Heart right ventricle (tissue), 16 donors: ENCODE results near the gene BICDL1. TPM values are rescaled to one million over a fixed set of nuclear protein-coding genes. Genes with fewer than 3 reads are reported as not detected.

Experiments used
- ATAC-seq, 8 donors: fragments of 200-7000 bp; cut with Tn5 transposase; one replicate each; pipeline ENCODE4 v1.9.1; 2020; ENCODE audit warnings: mild to moderate bottlenecking in 8 of 8, moderate library complexity in 8 of 8, moderate number of reproducible peaks in 1 of 8
- DNase-seq, 2 donors: peaks; one replicate each; pipeline ENCODE4 v3.0.0-alpha.2; 2020
- H3K27ac ChIP-seq, 10 donors: fragments of 200-600 bp; sonication (generic) in 2 of 10; one replicate each; pipeline versions ENCODE4 v1.5.0 to v1.8.0; 2020 to 2022; ENCODE audit warnings: mild to moderate bottlenecking in 3 of 10
- H3K27me3 ChIP-seq, 7 donors: fragments of 200-600 bp; one replicate each; pipeline ENCODE4 v1.8.0; 2021 to 2022; ENCODE audit warnings: mild to moderate bottlenecking in 2 of 7
- H3K36me3 ChIP-seq, 9 donors: fragments of 200-600 bp; sonication (generic) in 1 of 9; one replicate each; pipeline versions ENCODE4 v1.5.0 to v1.8.0; 2020 to 2022; ENCODE audit warnings: mild to moderate bottlenecking in 2 of 9
- H3K4me1 ChIP-seq, 9 donors: fragments of 200-600 bp; sonication (generic) in 1 of 9; one replicate each; pipeline versions ENCODE4 v1.5.0 to v1.8.0; 2020 to 2022; ENCODE audit warnings: mild to moderate bottlenecking in 4 of 9
- H3K4me3 ChIP-seq, 10 donors: fragments of 200-600 bp; sonication (generic) in 2 of 10; one replicate each; pipeline versions ENCODE4 v1.5.0 to v1.8.0; 2020 to 2022; ENCODE audit warnings: mild to moderate bottlenecking in 7 of 10, moderate library complexity in 2 of 10
- H3K9me3 ChIP-seq, 11 donors: fragments of 200-600 bp in 10 of 11; sonication (generic) in 2 of 11; one replicate each; pipeline versions ENCODE4 v1.5.0 to v1.8.0; 2013 to 2022; ENCODE audit warnings: mild to moderate bottlenecking in 2 of 11, control low read depth in 1 of 11, moderate library complexity in 1 of 11
- WGBS, 2 donors: extraction: QIAGEN DNeasy Blood & Tissue Kit; methylation state at CpG; one replicate each; pipeline ENCODE4 v1.1.7; 2013; ENCODE audit warnings: inconsistent platforms in 1 of 2; 5-methylcytosine and 5-hydroxymethylcytosine counted together
- intact Hi-C, 10 donors: fragments of 100-400 bp; cut with DNase I; formaldehyde crosslinking; loops; one replicate each; pipeline versions ENCODE4 v1.11.1 to v1.14.2; 2022
- polyA plus RNA-seq, 2 donors: library from polyadenylated mRNA; stranded (reverse); fragments of 200-250 nt; gene quantifications; one replicate each; pipeline ENCODE4 v1.2.3, GENCODE V29; 2013
- total RNA-seq, 10 donors: library from RNA; stranded (reverse); fragmentation: NEBNext Ultra II Directional in 3 of 10; extraction: Animal tissue kit (Norgen Biotek cat#: 25700) in 3 of 10; gene quantifications; one replicate each; pipeline versions ENCODE4 v1.2.1 to v1.2.4, GENCODE V29; 2021 to 2023
- TF ChIP-seq, protein P1 (sequence below), 9 donors: fragments of 200-600 bp; sonication (generic) in 2 of 9; IDR thresholded peaks; one replicate each; pipeline versions ENCODE4 v1.5.0 to v1.8.0; 2021 to 2022; ENCODE audit warnings: antibody characterized with exemption in 9 of 9, mild to moderate bottlenecking in 5 of 9, moderate library complexity in 1 of 9
- donor health status: Arrhythmogenic right ventricular cardiomyopathy.
- donor health status: ischemic (EF 13 %, LVEDD 7.1; RV severe dilation, severe dysfunction).
- donor health status: healthy with polysubstance abuse.
- donor health status: DM: no; HTN: yes; CAD: no.
- donor health status: DM: no; HTN: no; CAD: no.
- donor health status: ischemic (EF 25% LVEDD 6.9; RV normal size, moderate dysfunction).
- donor health status: ischemic (EF 25% LVEDD 5.7; RV mildly dilated, moderate dysfunction).
- donor health status: healthy.
- donor health status: DM: yes; HTN: yes; CAD: no.
- donor health status: Ischemic cardiomyopathy.
- donor health status: ischemic (EF 35%, LVEDD 5.7; RV mildly dilated, moderate dysfunction).
- donor health status: nonischemic (EF 11% LVEDD 7.7; RV severe dilation, severe dysfunction).
- donor health status: DM: yes; HTN: yes; CAD: no.
- donor health status: PGD.
- donor health status: ischemic (EF 29% LVEDD 5.4; RV normal size, mild dysfunction).
- donor health status: nonischemic (EF 23%, LVEDD 6.1; RV moderate dilation, normal function).

BICDL1 gene
- total and polyA plus RNA-seq, 12 donors: 0.10 to 1.5 (median 0.34) TPM; not detected in 2

- Histone ChIP-seq H3K27ac (peak overlapping the region in 8 of 10 donors; percentile 20 to 69 (median 38)), H3K4me3 (peak overlapping the region in 4 of 10 donors; percentile 3 to 22 (median 12)), H3K4me1 (peaks cover 11 to 49% (median 32%) of the 10 kb centered on the region in 9 donors), H3K9me3 (no peaks in the 10 kb centered on the region), H3K36me3 (peaks cover 5 to 97% (median 33%) of the 10 kb centered on the region in 9 donors), H3K27me3 (no peaks in the 10 kb centered on the region)
- no peak for DNase-seq
- WGBS, 2 donors: 38 to 43% methylated on average over 11 of the region's 11 CpGs
- intact Hi-C loops: no loop called here
- peak; percentile 14 to 59 (median 52) for ATAC-seq
- TF ChIP-seq, protein P1, sequence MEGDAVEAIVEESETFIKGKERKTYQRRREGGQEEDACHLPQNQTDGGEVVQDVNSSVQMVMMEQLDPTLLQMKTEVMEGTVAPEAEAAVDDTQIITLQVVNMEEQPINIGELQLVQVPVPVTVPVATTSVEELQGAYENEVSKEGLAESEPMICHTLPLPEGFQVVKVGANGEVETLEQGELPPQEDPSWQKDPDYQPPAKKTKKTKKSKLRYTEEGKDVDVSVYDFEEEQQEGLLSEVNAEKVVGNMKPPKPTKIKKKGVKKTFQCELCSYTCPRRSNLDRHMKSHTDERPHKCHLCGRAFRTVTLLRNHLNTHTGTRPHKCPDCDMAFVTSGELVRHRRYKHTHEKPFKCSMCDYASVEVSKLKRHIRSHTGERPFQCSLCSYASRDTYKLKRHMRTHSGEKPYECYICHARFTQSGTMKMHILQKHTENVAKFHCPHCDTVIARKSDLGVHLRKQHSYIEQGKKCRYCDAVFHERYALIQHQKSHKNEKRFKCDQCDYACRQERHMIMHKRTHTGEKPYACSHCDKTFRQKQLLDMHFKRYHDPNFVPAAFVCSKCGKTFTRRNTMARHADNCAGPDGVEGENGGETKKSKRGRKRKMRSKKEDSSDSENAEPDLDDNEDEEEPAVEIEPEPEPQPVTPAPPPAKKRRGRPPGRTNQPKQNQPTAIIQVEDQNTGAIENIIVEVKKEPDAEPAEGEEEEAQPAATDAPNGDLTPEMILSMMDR (IDR thresholded peaks at IDR 0.05): no peak
These were observed 112.1 kb downstream of the BICDL1 start for GRCh38 chr12:120101182-120101581.

DNA sequence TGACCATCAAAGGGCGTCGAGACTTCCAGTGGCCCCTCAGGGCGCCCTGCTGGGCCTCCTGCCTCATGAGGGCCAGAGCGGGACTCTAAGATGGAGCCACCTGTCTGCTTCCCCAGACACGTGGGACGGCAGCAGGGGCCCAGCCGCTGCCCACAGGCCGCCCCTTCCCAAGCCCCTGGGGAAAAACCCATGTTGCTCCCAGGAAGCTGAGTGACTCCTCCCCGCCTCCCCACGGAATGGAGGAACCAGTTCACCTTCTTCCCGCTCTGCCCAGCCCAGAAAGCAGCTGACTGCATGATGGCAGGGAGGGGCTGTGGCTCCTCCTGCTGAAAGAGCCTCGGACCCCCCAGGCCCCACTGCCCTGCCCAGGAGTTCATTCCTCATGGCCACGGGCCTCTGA, 112.6 kb downstream of the BICDL1 start:
- peak in 1 of 8 donors; percentile 6 for ATAC-seq
- Histone ChIP-seq H3K4me1 (peaks cover 11 to 45% (median 32%) of the 10 kb centered on the region in 9 donors), H3K27me3 (no peaks in the 10 kb centered on the region), H3K27ac (peak overlapping the region in 8 of 10 donors; percentile 19 to 69 (median 48)), H3K9me3 (no peaks in the 10 kb centered on the region), H3K36me3 (peaks cover 5 to 97% (median 29%) of the 10 kb centered on the region in 9 donors), H3K4me3 (peak overlapping the region in 4 of 10 donors; percentile 3 to 22 (median 12))
- WGBS, 2 donors: 70 to 81% methylated on average over 13 of the region's 13 CpGs
- TF ChIP-seq, protein P1 (IDR thresholded peaks at IDR 0.05): no peak
- no peak for DNase-seq
- intact Hi-C loops: no loop called here

DNA sequence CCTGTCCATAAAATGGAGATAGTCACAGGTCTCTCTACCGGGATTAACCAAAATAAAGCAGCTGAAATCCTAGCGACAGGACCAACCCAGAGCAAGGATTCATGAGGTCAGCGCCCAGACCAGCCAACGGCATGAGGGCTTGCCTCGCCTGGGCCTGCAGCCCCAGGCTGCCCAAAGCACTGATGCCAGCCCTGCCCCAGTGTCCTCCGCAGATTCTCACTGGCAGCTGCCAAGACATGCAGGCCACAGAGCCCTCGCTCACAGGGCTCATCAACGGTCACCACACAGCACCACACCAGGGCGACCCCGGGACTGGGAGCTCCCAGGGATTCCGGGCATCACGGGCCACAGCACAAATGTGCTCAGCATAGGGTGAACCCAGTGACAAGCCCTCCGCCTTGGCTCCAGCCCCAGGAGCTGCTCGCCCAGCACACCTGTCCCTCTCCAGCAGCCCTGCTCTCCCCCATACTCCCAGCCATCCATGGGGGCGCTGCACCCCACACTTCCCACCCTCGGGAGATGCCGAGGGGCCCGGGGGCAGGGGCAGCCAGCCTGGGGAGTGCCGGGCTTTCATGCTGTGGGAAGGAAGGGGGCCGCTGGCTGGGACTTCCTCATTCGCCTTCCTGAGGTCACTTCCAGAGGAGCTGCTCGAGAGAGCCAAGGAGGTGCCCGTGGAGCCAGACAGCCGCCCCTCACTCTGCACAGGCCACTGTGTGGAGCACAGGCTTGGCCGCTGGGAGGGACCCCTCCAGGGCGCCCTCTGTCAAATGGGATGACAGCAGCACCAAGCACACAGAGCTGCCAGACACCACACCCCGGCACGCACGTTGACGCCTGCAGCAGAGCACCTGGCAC, 113.4 kb downstream of the BICDL1 start:
- H3K36me3 ChIP-seq: peaks cover 0 to 97% (median 21%) of the 10 kb centered on the region in 9 donors
- ATAC-seq (peak in 1 of 8 donors; percentile 13), DNase-seq (no peak)
- H3K4me1 ChIP-seq: peaks cover 11 to 42% (median 32%) of the 10 kb centered on the region in 9 donors
- H3K27ac ChIP-seq: peak overlapping the region in 2 of 10 donors; percentile 57 to 69
- intact Hi-C loops: no loop called here
- WGBS, 2 donors: 77 to 78% methylated on average over 30 of the region's 30 CpGs
- TF ChIP-seq, protein P1 (IDR thresholded peaks at IDR 0.05): no peak
- H3K9me3 ChIP-seq: no peaks in the 10 kb centered on the region
- no peak overlapping the region for H3K4me3 ChIP-seq
- H3K27me3 ChIP-seq: no peaks in the 10 kb centered on the region

- intact Hi-C loops: no loop called here
- Histone ChIP-seq H3K27me3 (no peaks in the 10 kb centered on the region), H3K9me3 (no peaks in the 10 kb centered on the region), H3K4me3 (no peak overlapping the region), H3K4me1 (peaks cover 11 to 42% (median 32%) of the 10 kb centered on the region in 9 donors), H3K36me3 (peaks cover 0 to 97% (median 16%) of the 10 kb centered on the region in 9 donors), H3K27ac (no peak overlapping the region)
- 91 to 92% methylated on average over 11 of the region's 11 CpGs for WGBS, 2 donors
- TF ChIP-seq, protein P1 (IDR thresholded peaks at IDR 0.05): no peak
- no peak for ATAC-seq
- no peak for DNase-seq
These were observed 114.0 kb downstream of the BICDL1 start for GRCh38 chr12:120103044-120103338.
